ENCODE measurements around the gene ATMIN.
A peak's percentile ranks its signal among the peaks of the same experiment; 100 is the strongest.

Gene ATMIN

DNA sequence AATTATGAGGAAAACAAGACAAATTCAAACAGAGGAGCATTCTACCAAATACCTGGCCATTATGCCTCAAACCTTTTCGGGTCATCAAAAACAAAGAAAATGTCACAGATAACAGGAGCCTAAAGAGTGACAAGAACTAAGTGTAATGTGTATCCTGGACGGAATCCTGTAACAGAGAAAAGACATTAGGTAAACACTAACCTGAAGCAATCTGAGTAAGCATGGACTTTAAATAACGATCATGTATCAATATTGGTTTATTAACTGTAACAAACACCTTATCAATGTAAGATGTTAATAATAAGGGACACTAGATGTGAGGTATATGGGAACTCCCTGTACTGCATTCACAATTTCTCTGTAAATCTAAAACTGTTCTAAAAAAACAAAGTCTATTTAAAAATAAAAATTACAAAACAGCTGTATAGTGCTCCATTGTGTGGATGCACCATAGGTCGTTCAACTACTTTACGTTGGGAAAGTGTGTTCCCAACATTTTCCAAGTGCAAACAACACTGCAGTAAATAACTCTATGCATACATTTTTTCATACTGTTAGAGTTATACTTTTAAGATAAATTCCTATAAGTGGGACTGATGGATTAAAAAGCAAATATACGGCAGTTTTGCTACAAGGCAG is 43.7 kb upstream of the ATMIN start:
- DNase-seq = no peak
- Mint-ChIP-seq H3K4me1 (peaks cover 61% of the 10 kb centered on the region), H3K4me3 (no peak overlapping the region), H3K36me3 (ENCODE audit: low read depth) (peaks cover 33% of the 10 kb centered on the region), H3K27me3 (ENCODE audit: low read depth, poor library complexity) (no peaks in the 10 kb centered on the region), H3K9me3 (no peaks in the 10 kb centered on the region), H3K27ac (peak overlapping the region; percentile 49)
- no peak for TF ChIP-seq CTCF (IDR thresholded peaks at IDR 0.05)

DNA sequence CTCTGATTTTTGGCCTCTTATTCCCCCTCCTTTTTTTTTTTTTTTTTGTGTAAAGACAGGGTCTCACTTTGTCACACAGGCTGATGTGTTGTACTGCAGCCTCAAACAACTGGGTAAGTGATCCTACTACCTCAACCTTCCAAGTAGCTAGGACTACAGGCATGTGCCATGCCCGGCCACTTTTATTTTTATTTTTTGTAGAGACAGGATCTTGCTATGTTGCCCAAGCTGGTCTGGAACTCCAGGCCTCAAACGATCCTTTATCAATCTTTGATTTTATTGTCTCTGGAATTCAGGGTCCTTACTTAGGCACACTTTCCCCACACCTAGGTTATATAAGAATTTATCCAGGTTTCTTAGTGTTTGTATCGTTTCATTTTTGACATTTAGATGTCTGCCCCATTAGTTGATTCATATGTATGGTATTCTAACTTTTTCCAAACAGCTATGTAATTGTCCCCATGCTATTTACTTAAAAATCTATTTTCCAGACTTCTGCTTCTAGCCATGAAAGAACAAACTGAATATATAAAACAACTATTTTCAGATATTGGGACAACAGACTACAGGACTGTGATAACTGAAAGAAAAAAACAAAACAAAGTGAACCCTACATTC is 42.9 kb upstream of the ATMIN start:
- H3K4me1 Mint-ChIP-seq = peaks cover 61% of the 10 kb centered on the region
- H3K9me3 Mint-ChIP-seq = no peaks in the 10 kb centered on the region
- TF ChIP-seq CTCF (IDR thresholded peaks at IDR 0.05) = no peak
- no peaks in the 10 kb centered on the region for H3K27me3 Mint-ChIP-seq (ENCODE audit: low read depth, poor library complexity)
- H3K36me3 Mint-ChIP-seq (ENCODE audit: low read depth) = peaks cover 33% of the 10 kb centered on the region
- peak overlapping the region; percentile 58 for H3K27ac Mint-ChIP-seq
- DNase-seq = no peak
- H3K4me3 Mint-ChIP-seq = no peak overlapping the region

GRCh38 chr16:80993307-80993706 is 42.3 kb upstream of the ATMIN start:
- Mint-ChIP-seq H3K9me3 (peaks cover under 1% of the 10 kb centered on the region), H3K27ac (peak overlapping the region; percentile 58), H3K36me3 (ENCODE audit: low read depth) (peaks cover 37% of the 10 kb centered on the region), H3K4me1 (peaks cover 55% of the 10 kb centered on the region), H3K4me3 (no peak overlapping the region), H3K27me3 (ENCODE audit: low read depth, poor library complexity) (no peaks in the 10 kb centered on the region)
- no peak for DNase-seq
- TF ChIP-seq CTCF (IDR thresholded peaks at IDR 0.05) = no peak

DNA sequence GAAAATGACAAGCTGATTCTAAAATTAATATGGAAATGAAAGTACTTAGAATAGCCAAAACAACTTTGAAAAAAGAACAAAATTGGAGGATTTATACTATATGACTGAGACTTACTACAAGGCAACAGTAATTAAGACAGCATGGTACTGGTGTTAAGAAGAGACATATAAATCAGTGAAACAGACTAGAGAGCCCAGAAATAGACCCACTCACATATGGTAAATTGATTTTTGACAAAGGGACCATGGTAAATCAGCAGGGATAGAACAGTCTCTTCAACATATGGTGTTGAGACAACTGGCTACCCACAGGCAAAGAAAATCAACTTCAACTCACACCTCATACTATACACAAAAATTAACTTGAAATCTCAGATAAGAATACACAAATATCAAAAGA is 41.8 kb upstream of the ATMIN start:
- TF ChIP-seq CTCF (IDR thresholded peaks at IDR 0.05) = no peak
- Mint-ChIP-seq H3K36me3 (ENCODE audit: low read depth) (peaks cover 42% of the 10 kb centered on the region), H3K9me3 (peaks cover 5% of the 10 kb centered on the region), H3K4me3 (no peak overlapping the region), H3K27me3 (ENCODE audit: low read depth, poor library complexity) (no peaks in the 10 kb centered on the region), H3K27ac (peak overlapping the region; percentile 9), H3K4me1 (peaks cover 55% of the 10 kb centered on the region)
- DNase-seq = no peak

DNA sequence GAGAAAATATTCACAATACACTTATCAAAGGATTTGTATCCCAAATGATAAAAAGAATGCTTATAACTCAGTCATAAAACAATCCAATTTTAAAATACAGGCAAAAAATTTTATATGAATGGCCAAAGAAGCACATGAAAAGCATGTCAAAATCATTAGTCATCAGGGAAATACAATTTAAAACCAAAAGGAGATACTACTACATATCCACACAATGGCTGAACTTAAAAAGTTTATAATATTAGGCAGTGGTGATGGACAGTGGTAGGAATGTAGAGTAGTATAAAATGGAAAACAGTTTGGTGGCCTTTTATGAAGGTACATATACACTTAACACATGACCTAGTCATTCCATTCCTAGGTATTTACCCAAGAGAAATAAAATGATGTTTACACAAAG is 41.2 kb upstream of the ATMIN start:
- no peaks in the 10 kb centered on the region for H3K27me3 Mint-ChIP-seq (ENCODE audit: low read depth, poor library complexity)
- H3K4me3 Mint-ChIP-seq = no peak overlapping the region
- H3K4me1 Mint-ChIP-seq = peaks cover 52% of the 10 kb centered on the region
- H3K27ac Mint-ChIP-seq = no peak overlapping the region
- peaks cover 11% of the 10 kb centered on the region for H3K9me3 Mint-ChIP-seq
- no peak for TF ChIP-seq CTCF (IDR thresholded peaks at IDR 0.05)
- no peak for DNase-seq
- H3K36me3 Mint-ChIP-seq (ENCODE audit: low read depth) = peaks cover 48% of the 10 kb centered on the region

- Mint-ChIP-seq H3K4me3 (no peak overlapping the region), H3K4me1 (peaks cover 32% of the 10 kb centered on the region), H3K36me3 (ENCODE audit: low read depth) (peaks cover 58% of the 10 kb centered on the region), H3K27ac (peak overlapping the region; percentile 44), H3K9me3 (peaks cover 24% of the 10 kb centered on the region), H3K27me3 (ENCODE audit: low read depth, poor library complexity) (no peaks in the 10 kb centered on the region)
- DNase-seq = no peak
- TF ChIP-seq CTCF (IDR thresholded peaks at IDR 0.05) = no peak
These were observed 38.9 kb upstream of the ATMIN start for GRCh38 chr16:80996688-80997138.

Measured in nephron progenitor cell (in vitro differentiated cells).